ENCODE data around the gene GPR141. TPM values are rescaled to one million over a fixed set of nuclear protein-coding genes. Genes with fewer than 3 reads are reported as not detected.
"Not testable (repeated sequence)": the region's sequence is repeated elsewhere in the genome, so short reads cannot be mapped to it uniquely, and the experiment has no call there.

Gene GPR141
- total RNA-seq, 1 donor from 2014 or later: 2.4 TPM

- DNase-seq (ENCODE audit: low spot score): no peak
Observed at GRCh38 chr7:37686556-37687345, 3.2 kb downstream of the GPR141 start.

DNA sequence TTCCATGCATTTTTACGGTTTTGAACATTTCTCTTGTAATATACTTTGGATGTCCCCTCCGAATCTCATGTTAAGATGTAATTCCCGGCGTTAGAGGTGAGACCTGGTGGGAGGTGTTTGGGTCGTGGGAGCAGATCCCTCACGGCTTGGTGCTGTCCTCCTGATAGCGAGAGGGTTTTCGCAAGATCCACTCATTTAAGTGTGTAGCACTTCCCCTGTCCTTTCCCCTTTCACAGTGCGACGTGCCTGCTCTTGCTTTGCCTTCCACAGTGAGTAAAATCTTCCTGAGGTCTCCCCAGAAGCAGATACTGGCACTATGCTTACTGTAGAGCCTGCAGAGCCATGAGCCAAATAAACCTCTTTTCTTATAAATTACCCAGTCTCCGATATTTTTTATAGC, 6.6 kb downstream of the GPR141 start:
- no peak for DNase-seq (ENCODE audit: low spot score)

DNA sequence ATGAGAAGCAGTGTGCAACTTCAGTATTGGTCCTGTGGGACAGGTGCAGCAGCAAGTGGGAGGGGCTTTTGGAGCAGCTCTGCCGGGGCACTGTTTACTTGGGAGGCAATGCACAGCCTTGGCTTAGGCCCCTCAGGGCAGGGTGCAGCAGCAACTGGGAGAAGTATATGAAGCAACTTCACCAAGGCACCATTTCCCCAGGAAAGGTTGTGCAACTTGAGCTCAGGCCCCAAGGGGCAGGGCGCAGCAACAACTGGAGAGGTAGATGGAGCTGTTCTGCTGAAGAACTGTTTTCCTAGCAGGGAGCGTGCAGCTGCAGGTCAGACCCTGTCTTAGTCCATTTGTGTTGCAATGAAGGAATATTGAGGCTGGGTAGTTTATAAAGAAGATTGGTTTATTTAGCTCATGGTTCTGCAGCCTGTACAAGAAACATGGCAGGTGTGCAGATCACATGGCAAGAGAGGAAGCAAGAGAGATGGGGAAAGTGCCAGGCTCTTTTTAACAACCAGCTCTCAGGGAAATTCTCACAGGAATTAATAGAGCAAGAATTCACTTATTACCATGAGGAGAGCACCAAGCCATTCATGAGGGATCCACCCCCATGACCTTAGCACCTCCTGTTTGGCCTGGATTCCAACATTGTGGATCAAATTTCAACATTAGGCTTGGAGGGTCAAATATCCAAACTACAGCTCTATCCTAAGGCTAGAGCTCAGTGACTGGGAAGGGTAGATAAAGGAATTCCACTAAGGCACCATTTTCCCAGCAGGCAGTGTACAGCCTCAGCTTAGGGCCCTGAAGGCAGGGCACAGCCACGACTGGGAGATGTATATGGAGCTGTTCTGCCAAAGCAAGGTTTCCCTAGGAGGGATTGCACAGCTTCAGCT, 10.9 kb downstream of the GPR141 start:
- no peak for DNase-seq (ENCODE audit: low spot score)

DNA sequence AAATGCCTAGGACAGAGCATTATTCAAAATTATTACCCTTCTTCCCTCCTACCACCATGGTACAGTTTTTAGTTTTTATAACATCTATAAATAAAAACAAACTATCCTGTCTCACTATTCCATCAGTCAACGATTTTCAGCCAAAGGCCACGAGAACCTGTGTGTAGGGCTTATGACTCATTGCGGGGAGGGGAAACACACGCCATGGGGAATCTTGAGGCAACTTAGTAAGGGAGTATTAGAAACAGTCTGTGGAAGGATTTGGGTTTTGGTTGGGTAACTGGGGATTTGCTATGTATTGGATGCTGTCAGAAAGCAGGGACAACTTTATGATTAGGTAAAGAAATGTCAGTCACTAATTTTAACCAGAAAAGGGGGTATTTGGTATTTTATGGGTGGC, 14.7 kb downstream of the GPR141 start:
- no peak for DNase-seq (ENCODE audit: low spot score)

DNA sequence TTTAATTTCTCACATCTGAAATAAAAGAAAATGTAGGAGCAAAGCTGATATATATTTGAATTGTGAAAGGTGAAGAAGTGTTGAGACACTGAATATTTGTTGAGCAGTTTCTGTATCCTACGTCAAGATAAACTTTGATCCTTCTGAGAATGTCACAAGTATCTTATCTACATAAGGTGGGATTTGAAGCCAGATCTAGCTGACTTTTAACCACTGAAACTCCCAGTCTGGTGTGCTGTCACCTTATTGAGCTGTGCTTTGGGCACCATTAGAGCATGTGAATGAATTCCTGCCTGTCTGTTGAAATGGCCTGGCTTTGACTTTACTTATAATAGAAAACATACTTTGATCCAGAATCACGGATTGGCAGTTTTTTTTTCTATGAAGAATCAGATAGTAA, 15.2 kb downstream of the GPR141 start:
- no peak for DNase-seq (ENCODE audit: low spot score)

DNA sequence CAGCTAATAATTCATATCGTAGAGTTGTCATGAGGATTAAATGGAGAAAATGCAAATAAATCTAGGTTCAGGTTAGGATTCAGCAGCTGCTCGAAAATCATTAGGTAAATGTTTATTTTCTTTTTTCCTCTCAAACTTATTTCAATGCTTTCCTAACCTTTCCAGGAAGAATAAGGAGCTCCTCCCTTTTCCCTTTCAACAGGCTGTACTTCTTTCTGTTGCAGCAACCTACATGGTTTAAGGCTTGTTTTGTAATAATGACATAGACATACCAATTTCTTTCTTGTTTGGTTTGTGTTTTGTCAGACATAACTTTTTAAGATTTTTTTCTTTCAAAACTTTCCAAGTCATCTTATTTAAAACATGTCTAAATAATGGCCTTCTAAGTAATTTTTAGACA, 18.2 kb downstream of the GPR141 start:
- peak; percentile 26 for DNase-seq (ENCODE audit: low spot score)

GRCh38 chr7:37703361-37703760, 19.8 kb downstream of the GPR141 start:
- no peak for DNase-seq (ENCODE audit: low spot score)

DNA sequence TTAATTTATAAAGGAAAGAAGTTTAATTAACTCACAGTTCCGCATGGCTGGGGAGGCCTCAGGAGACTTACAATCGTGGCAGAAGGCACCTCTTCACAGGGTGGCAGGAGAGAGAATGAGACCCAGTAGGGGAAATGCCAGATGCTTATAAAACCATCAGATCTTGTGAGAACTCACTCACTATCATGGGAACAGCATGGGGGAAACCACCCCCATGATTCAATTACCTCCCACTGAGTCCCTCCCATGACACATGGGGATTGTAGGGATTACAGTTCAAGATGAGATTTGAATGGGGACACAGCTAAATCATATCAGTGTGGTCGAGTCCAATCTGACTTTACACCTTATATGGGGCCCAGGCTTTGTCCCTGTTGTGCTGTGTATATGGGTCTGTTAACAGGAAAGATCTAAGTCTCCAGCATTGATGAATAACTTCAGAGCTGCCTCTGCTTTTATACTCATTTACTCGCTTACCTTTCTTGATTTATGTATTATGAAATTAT, 20.8 kb downstream of the GPR141 start:
- not testable (repeated sequence) for DNase-seq (ENCODE audit: low spot score)

DNA sequence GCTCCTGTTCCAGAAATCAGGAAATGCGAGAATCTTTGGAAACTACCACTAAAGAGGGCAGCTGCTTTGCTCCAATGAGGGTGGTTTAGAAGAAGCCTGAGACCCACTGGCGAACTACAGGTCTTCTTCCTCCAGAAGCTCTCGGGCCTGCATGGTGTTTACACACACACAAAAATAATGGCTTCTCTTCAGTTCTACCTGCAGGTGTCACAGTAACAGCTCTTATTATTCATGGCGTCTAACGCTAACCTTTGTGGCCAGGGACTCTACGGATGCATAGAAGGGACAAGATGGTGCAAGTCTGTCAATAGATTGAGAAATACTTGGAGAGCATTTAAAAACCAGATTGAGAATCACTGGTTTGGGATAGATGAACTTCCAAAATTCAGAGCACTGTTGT, 22.4 kb downstream of the GPR141 start:
- DNase-seq (ENCODE audit: low spot score): no peak

- no peak for DNase-seq (ENCODE audit: low spot score)
Observed at GRCh38 chr7:37706804-37707203, 23.2 kb downstream of the GPR141 start.

GRCh38 chr7:37707754-37708485, 24.4 kb downstream of the GPR141 start:
- peak; percentile 14 for DNase-seq (ENCODE audit: low spot score)

- no peak for DNase-seq (ENCODE audit: low spot score)
Observed at GRCh38 chr7:37709631-37710509, 26.3 kb downstream of the GPR141 start.

DNA sequence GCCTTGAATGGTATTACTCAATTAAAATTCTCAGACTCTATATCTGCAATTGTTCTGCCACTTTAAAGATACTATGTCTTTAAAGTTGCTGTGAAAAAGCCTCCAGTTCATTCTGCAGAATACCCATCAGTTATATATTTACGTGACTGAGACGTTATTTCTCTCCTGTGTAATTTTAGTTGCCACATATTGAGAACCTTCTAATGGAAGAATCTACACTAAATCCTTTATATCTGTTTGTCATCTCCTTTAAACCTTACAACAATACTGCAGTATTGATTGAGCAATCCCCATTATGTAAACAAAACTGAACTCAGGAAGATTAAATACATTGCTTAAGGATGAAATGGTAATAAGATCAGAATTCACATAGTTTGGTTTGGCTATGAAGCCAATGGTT, 30.0 kb downstream of the GPR141 start:
- no peak for DNase-seq (ENCODE audit: low spot score)

DNA sequence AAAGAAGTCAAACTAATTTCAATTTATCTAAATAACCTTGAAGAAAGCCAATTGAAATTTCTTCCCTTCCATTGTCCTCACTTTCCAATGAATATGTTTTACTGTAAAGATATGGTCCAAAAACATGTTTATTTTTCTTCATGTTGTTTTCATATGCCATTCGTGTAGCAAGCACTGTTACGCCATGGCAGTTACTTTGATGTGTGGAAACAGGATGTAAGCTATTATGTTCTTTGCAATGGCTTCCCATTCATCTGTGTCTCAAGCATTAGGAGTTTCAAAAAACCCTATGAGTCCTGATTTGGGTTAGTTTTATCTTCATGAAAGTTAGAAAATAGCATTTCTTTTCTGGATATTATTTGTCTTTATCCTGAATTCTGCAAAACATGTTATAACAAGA, 31.0 kb downstream of the GPR141 start:
- no peak for DNase-seq (ENCODE audit: low spot score)

- no peak for DNase-seq (ENCODE audit: low spot score)
Observed at GRCh38 chr7:37718585-37718984, 35.0 kb downstream of the GPR141 start.

GRCh38 chr7:37719077-37719476, 35.5 kb downstream of the GPR141 start:
- no peak for DNase-seq (ENCODE audit: low spot score)

GRCh38 chr7:37724732-37725131, 41.2 kb downstream of the GPR141 start:
- no peak for DNase-seq (ENCODE audit: low spot score)

- no peak for DNase-seq (ENCODE audit: low spot score)
Observed at GRCh38 chr7:37726016-37726415, 42.5 kb downstream of the GPR141 start.

- peak; percentile 21 for DNase-seq (ENCODE audit: low spot score)
Observed at GRCh38 chr7:37728747-37729146, 45.2 kb downstream of the GPR141 start.

DNA sequence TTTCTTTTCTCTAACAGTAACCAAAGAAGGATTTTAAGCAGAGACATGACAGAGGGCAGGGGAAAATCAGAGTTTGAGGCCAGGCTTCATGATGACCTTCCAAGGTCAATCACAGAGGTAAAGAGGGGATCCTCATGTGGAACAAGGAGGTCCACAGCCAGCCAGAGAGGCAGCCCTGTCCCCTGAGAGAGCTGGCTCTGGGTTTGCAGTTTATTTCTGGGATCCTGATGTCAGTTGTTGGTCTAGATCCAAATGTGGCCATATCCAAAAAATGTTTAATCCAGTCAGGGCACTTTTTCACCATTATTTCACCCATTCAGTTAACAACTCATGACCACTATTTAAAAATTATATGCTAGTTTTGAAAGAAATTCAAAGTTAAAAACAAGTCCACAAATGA, 45.6 kb downstream of the GPR141 start:
- DNase-seq (ENCODE audit: low spot score): no peak

DNA sequence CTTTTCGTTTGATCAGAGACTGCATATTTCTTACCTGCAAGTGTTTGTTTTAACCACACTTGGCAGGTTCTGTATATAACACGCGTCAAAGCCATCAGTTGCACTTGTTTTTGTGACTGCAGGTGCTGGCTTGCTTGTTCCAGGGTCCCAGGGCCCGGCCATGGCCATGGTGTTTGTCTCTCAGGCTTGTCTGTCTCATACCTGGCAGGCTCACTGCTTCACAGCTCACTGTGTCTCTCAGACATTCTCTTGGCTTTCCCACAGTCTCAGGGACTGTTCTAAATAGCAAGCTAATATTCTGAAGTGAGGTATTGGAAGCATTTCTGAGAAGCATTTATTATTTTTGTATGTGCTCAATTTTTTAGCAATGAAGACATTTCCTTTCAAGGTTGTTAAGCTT, 46.9 kb downstream of the GPR141 start:
- peak; percentile 8 for DNase-seq (ENCODE audit: low spot score)

Measured in umbilical cord (tissue), 2 donors.